ENCODE results near the gene CHSY3.

Gene CHSY3

DNA sequence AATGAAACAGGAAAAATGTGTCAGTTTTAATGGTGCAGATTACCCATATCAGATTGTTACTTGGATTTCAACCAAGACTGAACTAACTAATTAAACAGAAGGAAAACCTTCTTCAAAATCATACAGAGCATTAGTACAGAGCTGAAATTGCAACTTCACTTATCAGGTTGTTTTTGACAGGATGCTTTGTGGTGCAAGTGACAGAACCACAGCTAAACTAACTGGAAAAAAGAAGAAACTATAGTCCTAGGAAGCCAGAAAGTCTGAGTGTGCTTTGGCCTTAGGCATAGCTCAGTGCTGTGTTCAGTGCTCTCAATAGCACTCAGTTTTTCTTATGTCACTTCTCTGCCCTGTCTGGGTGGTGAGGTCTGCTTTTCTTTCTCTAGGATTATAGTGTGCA is 267.4 kb downstream of the CHSY3 start (continued):
- TF ChIP-seq ZNF624 (tag by site-specific recombination; IDR thresholded peaks at IDR 0.05): no peak
- TF ChIP-seq ZNF677 (tag by site-specific recombination; IDR thresholded peaks at IDR 0.05): no peak
- TF ChIP-seq, protein P1, sequence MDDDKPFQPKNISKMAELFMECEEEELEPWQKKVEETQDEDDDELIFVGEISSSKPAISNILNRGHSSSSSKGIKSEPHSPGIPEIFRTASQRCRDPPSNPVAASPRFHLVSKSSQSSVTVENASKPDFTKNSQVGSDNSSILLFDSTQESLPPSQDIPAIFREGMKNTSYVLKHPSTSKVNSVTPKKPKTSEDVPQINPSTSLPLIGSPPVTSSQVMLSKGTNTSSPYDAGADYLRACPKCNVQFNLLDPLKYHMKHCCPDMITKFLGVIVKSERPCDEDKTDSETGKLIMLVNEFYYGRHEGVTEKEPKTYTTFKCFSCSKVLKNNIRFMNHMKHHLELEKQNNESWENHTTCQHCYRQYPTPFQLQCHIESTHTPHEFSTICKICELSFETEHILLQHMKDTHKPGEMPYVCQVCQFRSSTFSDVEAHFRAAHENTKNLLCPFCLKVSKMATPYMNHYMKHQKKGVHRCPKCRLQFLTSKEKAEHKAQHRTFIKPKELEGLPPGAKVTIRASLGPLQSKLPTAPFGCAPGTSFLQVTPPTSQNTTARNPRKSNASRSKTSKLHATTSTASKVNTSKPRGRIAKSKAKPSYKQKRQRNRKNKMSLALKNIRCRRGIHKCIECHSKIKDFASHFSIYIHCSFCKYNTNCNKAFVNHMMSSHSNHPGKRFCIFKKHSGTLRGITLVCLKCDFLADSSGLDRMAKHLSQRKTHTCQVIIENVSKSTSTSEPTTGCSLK (tag by site-specific recombination; IDR thresholded peaks at IDR 0.05): no peak
- no peak for TF ChIP-seq ZNF274 (IDR thresholded peaks at IDR 0.05; ENCODE audit: low read length)
- no peak for TF ChIP-seq ZNF274 (tag by site-specific recombination; IDR thresholded peaks at IDR 0.05; ENCODE audit: borderline replicate concordance)
- no peak for TF ChIP-seq HOXC10 (CRISPR knock-in tag; IDR thresholded peaks at IDR 0.05)
- no peak for TF ChIP-seq ZNF561 (tag by site-specific recombination; IDR thresholded peaks at IDR 0.05; ENCODE audit: borderline replicate concordance)
- TF ChIP-seq ZFP69B (tag by site-specific recombination; IDR thresholded peaks at IDR 0.05): no peak
- TF ChIP-seq, protein P2, sequence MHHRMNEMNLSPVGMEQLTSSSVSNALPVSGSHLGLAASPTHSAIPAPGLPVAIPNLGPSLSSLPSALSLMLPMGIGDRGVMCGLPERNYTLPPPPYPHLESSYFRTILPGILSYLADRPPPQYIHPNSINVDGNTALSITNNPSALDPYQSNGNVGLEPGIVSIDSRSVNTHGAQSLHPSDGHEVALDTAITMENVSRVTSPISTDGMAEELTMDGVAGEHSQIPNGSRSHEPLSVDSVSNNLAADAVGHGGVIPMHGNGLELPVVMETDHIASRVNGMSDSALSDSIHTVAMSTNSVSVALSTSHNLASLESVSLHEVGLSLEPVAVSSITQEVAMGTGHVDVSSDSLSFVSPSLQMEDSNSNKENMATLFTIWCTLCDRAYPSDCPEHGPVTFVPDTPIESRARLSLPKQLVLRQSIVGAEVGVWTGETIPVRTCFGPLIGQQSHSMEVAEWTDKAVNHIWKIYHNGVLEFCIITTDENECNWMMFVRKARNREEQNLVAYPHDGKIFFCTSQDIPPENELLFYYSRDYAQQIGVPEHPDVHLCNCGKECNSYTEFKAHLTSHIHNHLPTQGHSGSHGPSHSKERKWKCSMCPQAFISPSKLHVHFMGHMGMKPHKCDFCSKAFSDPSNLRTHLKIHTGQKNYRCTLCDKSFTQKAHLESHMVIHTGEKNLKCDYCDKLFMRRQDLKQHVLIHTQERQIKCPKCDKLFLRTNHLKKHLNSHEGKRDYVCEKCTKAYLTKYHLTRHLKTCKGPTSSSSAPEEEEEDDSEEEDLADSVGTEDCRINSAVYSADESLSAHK (tag by site-specific recombination; IDR thresholded peaks at IDR 0.05): no peak

DNA sequence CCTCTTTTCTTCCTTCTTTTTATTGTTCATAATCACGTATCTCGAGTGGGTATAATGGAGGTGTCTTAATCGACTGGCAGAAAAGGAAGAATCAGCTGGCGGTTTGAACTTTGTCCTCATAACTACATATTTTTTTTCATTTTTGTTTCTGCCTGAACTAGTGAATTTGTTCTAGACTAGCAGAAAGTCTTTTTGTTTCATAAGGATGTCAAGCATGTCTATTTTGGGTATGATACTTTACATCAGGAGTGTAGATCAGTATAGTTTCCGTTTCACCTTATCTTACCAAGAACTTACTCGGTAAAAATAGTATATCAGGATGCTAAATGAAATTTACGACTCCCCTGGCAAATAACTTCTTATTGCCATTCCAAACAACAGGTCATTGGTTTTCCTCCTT is 278.9 kb downstream of the CHSY3 start:
- CTCF ChIA-PET: interaction anchor here (0.5 to 0.7 kb wide), 2 partner anchors 19 to 73 kb away, joined by 5 read pairs; no protein-coding TSS in a partner anchor
- H3K27ac ChIP-seq (ENCODE audit: extremely low read depth, low read depth, low read length): no peak overlapping the region

DNA sequence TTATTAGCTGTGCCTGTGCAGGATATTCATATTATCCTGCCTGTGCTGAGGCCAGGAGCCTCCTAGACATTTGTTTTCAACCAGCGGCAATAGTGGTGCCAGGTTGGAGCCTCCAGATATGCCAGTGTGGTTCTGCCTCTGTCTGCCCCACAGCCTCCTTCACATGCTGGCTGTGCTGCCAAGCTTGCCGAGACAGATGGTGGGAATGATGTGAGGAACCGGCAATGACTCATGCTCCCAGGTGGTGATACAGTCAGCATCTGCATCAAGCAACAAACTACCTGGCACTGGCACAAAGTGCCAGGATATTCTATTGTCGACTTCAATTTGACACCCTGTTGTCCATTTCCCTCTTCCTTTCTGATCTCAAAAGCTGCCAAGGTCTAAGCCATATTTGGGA is 285.7 kb downstream of the CHSY3 start:
- H3K9me3 ChIP-seq (ENCODE audit: control insufficient read depth, insufficient read depth, low read depth, low read length): no peaks in the 10 kb centered on the region
- H3K4me3 ChIP-seq (ENCODE audit: low read depth, low read length): no peak overlapping the region
- ChIA-PET POLR2A (no interaction called here), CTCF (no interaction called here)
- H3K36me3 ChIP-seq (ENCODE audit: control insufficient read depth in 2 of 2, insufficient read depth in 1 of 2, low read length in 2 of 2): no peaks in the 10 kb centered on the region
- no peaks in the 10 kb centered on the region for H3K4me1 ChIP-seq (ENCODE audit: control insufficient read depth, insufficient read depth, low read length)
- no peak overlapping the region for H3K27ac ChIP-seq (ENCODE audit: extremely low read depth, low read depth, low read length)
- TF ChIP-seq ZNF626 (tag by site-specific recombination; IDR thresholded peaks at IDR 0.05): no peak
- TF ChIP-seq, protein P3, sequence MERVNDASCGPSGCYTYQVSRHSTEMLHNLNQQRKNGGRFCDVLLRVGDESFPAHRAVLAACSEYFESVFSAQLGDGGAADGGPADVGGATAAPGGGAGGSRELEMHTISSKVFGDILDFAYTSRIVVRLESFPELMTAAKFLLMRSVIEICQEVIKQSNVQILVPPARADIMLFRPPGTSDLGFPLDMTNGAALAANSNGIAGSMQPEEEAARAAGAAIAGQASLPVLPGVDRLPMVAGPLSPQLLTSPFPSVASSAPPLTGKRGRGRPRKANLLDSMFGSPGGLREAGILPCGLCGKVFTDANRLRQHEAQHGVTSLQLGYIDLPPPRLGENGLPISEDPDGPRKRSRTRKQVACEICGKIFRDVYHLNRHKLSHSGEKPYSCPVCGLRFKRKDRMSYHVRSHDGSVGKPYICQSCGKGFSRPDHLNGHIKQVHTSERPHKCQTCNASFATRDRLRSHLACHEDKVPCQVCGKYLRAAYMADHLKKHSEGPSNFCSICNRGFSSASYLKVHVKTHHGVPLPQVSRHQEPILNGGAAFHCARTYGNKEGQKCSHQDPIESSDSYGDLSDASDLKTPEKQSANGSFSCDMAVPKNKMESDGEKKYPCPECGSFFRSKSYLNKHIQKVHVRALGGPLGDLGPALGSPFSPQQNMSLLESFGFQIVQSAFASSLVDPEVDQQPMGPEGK (tag by site-specific recombination; IDR thresholded peaks at IDR 0.05): no peak
- no peak for TF ChIP-seq ZNF600 (tag by site-specific recombination; IDR thresholded peaks at IDR 0.05)
- TF ChIP-seq ZNF155 (tag by site-specific recombination; IDR thresholded peaks at IDR 0.05): no peak
- TF ChIP-seq ZNF677 (tag by site-specific recombination; IDR thresholded peaks at IDR 0.05): no peak
- TF ChIP-seq, protein P4, sequence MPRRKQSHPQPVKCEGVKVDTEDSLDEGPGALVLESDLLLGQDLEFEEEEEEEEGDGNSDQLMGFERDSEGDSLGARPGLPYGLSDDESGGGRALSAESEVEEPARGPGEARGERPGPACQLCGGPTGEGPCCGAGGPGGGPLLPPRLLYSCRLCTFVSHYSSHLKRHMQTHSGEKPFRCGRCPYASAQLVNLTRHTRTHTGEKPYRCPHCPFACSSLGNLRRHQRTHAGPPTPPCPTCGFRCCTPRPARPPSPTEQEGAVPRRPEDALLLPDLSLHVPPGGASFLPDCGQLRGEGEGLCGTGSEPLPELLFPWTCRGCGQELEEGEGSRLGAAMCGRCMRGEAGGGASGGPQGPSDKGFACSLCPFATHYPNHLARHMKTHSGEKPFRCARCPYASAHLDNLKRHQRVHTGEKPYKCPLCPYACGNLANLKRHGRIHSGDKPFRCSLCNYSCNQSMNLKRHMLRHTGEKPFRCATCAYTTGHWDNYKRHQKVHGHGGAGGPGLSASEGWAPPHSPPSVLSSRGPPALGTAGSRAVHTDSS (tag by site-specific recombination; IDR thresholded peaks at IDR 0.05): no peak
- TF ChIP-seq SP3 (tag by site-specific recombination; IDR thresholded peaks at IDR 0.05): no peak
- TF ChIP-seq, protein P5, sequence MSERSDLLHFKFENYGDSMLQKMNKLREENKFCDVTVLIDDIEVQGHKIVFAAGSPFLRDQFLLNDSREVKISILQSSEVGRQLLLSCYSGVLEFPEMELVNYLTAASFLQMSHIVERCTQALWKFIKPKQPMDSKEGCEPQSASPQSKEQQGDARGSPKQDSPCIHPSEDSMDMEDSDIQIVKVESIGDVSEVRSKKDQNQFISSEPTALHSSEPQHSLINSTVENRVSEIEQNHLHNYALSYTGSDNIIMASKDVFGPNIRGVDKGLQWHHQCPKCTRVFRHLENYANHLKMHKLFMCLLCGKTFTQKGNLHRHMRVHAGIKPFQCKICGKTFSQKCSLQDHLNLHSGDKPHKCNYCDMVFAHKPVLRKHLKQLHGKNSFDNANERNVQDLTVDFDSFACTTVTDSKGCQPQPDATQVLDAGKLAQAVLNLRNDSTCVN (tag by site-specific recombination; optimal IDR thresholded peaks at IDR 0.05): no peak
- no peak for TF ChIP-seq ZNF19 (tag by site-specific recombination; IDR thresholded peaks at IDR 0.05; ENCODE audit: low read depth)
- no peak for TF ChIP-seq ZNF747 (tag by site-specific recombination; IDR thresholded peaks at IDR 0.05)
- no peak for TF ChIP-seq GLI2 (tag by site-specific recombination; IDR thresholded peaks at IDR 0.05; ENCODE audit: borderline replicate concordance, low read depth)
- TF ChIP-seq IKZF3 (tag by site-specific recombination; IDR thresholded peaks at IDR 0.05): no peak

More for the DNA sequence above, 278.9 kb downstream of the CHSY3 start:
- H3K36me3 ChIP-seq (ENCODE audit: control insufficient read depth in 2 of 2, insufficient read depth in 1 of 2, low read length in 2 of 2): no peaks in the 10 kb centered on the region
- no peaks in the 10 kb centered on the region for H3K4me1 ChIP-seq (ENCODE audit: control insufficient read depth, insufficient read depth, low read length)
- no peak overlapping the region for H3K4me3 ChIP-seq (ENCODE audit: low read depth, low read length)
- POLR2A ChIA-PET: no interaction called here
- TF ChIP-seq, protein P6, sequence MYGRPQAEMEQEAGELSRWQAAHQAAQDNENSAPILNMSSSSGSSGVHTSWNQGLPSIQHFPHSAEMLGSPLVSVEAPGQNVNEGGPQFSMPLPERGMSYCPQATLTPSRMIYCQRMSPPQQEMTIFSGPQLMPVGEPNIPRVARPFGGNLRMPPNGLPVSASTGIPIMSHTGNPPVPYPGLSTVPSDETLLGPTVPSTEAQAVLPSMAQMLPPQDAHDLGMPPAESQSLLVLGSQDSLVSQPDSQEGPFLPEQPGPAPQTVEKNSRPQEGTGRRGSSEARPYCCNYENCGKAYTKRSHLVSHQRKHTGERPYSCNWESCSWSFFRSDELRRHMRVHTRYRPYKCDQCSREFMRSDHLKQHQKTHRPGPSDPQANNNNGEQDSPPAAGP (tag by site-specific recombination; IDR thresholded peaks at IDR 0.05): no peak
- TF ChIP-seq ZNF221 (tag by site-specific recombination; IDR thresholded peaks at IDR 0.05; ENCODE audit: borderline replicate concordance) (no peak), ZSCAN23 (tag by site-specific recombination; IDR thresholded peaks at IDR 0.05) (no peak)
- no peaks in the 10 kb centered on the region for H3K9me3 ChIP-seq (ENCODE audit: control insufficient read depth, insufficient read depth, low read depth, low read length)

Data from HEK293 (cell line).